LNCaP clone FGC (cell line): ENCODE measurements around the gene MACF1.

ENCODE experiments used
- DNase-seq: peaks from one replicate; pipeline ENCODE4 v3.0.0-alpha.2; 2011; ENCODE audit warnings: low read depth
- H3K4me3 ChIP-seq: 2 replicates; pipeline ENCODE4 v1.5.1; 2011; ENCODE audit warnings: mild to moderate bottlenecking, low read depth, low read length, control low read depth
- TF ChIP-seq, protein P1 (sequence below): IDR thresholded peaks from 2 replicates; pipeline ENCODE4 v1.5.1; 2012; ENCODE audit warnings: mild to moderate bottlenecking; ENCODE audit not compliant: control insufficient read depth, insufficient read depth; ENCODE audit errors: extremely low read depth

The MACF1 gene

DNA sequence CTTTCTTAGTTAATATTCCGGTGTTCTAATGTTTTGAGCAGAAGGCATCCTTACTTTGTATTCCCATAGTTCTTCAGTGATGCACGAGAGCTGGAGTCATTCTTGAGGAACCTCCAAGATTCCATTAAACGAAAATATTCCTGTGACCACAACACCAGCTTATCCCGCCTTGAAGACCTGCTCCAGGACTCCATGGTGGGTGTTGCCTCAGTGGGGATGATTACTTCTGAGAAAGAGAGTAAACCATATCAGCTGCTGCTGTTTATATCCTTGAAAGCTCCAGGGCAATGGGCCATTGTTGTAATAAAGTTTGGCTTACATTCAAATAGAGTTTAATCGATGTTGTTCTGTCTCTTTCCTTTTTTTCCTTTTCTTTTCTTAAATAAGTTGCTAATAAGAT lies 93.1 kb downstream of the MACF1 start:
- H3K4me3 ChIP-seq, result no peak overlapping the region
- DNase-seq, result no peak
- TF ChIP-seq, protein P1, sequence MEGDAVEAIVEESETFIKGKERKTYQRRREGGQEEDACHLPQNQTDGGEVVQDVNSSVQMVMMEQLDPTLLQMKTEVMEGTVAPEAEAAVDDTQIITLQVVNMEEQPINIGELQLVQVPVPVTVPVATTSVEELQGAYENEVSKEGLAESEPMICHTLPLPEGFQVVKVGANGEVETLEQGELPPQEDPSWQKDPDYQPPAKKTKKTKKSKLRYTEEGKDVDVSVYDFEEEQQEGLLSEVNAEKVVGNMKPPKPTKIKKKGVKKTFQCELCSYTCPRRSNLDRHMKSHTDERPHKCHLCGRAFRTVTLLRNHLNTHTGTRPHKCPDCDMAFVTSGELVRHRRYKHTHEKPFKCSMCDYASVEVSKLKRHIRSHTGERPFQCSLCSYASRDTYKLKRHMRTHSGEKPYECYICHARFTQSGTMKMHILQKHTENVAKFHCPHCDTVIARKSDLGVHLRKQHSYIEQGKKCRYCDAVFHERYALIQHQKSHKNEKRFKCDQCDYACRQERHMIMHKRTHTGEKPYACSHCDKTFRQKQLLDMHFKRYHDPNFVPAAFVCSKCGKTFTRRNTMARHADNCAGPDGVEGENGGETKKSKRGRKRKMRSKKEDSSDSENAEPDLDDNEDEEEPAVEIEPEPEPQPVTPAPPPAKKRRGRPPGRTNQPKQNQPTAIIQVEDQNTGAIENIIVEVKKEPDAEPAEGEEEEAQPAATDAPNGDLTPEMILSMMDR, result no peak

- DNase-seq, result no peak
- no peak overlapping the region for H3K4me3 ChIP-seq
- TF ChIP-seq, protein P1, result no peak
These were observed 97.1 kb downstream of the MACF1 start for GRCh38 chr1:39301606-39302005.

GRCh38 chr1:39305555-39305954 lies 101.1 kb downstream of the MACF1 start:
- no peak for DNase-seq
- H3K4me3 ChIP-seq, result no peak overlapping the region
- TF ChIP-seq, protein P1, result no peak

GRCh38 chr1:39310015-39310414 lies 105.5 kb downstream of the MACF1 start:
- TF ChIP-seq, protein P1, result no peak
- no peak overlapping the region for H3K4me3 ChIP-seq
- no peak for DNase-seq

DNA sequence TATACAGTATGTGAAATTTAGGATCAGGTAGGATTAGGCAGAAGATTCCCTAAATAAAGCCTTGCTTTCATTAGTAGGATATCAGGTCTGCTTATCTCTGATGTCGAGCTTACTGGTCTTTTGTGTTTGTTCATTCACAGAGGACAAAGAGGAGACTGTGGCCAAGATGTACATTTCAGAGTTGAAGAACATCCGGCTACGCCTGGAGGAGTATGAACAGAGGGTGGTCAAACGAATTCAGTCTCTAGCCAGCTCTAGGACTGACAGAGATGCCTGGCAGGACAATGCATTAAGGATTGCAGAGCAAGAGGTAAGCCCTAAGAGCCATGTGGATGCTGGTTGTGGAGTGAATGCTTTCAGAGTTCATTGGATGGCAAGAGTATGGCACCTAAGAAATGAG lies 106.2 kb downstream of the MACF1 start:
- DNase-seq, result no peak
- TF ChIP-seq, protein P1, result no peak
- no peak overlapping the region for H3K4me3 ChIP-seq

GRCh38 chr1:39317111-39317510 lies 112.6 kb downstream of the MACF1 start:
- no peak for DNase-seq
- no peak overlapping the region for H3K4me3 ChIP-seq
- TF ChIP-seq, protein P1, result no peak

DNA sequence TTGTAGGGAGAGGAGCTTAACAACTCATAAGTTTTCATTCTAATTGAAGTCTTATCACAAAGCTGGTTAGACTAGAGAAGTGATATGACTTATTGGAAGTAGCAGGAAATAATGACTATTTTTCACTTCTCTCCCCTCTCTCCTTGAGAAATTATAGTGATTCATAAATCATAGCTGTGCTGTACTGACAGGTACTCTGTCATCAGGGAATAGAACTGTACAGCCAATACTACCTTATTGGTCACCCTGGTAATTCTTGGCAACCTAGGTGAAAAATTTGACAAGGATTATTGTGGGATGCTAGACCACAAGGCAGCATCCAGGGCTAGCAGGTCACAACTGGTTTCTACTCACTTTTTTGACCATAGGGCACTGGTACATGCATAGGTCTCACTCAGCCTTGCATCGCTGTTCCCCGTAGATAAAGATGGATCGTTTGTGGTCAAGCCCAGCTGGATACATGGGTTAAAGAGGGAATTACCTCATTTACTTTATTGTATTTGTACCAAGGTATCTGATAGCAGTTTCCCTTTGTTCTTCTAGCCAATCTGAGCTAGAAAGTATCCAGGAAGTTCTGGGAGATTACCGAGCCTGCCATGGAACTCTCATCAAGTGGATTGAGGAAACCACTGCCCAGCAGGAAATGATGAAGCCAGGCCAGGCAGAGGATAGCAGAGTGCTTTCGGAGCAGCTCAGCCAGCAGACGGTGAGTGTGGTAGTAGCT lies 113.6 kb downstream of the MACF1 start:
- TF ChIP-seq, protein P1, result no peak
- no peak for DNase-seq
- H3K4me3 ChIP-seq, result no peak overlapping the region
